IMR-90 (cell line): ENCODE data around the gene GDF10. TPM values are rescaled to one million over a fixed set of nuclear protein-coding genes. Genes with fewer than 3 reads are reported as not detected.

Source experiments
- ATAC-seq: fragments of 200-7000 bp; cut with Tn5 transposase; 2 replicates; pipeline ENCODE4 v1.9.1; 2020; ENCODE audit warnings: low read depth, mild to moderate bottlenecking, moderate library complexity
- BruUV-seq: library from RNA; stranded (reverse); fragments of 400-500 nt; replicated peaks from 2 replicates; lab custom pipeline; 2021; lab: Mats Ljungman, UMichigan
- CTCF ChIA-PET: fragments of 300-600 bp; formaldehyde crosslinking; extraction: SDS; loops from one replicate; lab custom pipeline; 2021; ENCODE audit warnings: antibody characterized with exemption; lab: Yijun Ruan, JAX
- POLR2A ChIA-PET: fragments of 300-600 bp; sonication (Branson Sonifier 250); formaldehyde crosslinking; loops from one replicate; lab custom pipeline; 2022; ENCODE audit warnings: antibody characterized with exemption; ENCODE audit not compliant: unreplicated experiment; lab: Charles Lee
- DNase-seq: peaks from one replicate; pipeline ENCODE4 v3.0.0; 2013
- H2AFZ ChIP-seq: replicated peaks from 2 replicates; pipeline ENCODE3; 2013; ENCODE audit warnings: low read length, mild to moderate bottlenecking; ENCODE audit not compliant: poor library complexity
- H2AK5ac ChIP-seq: 2 replicates; pipeline ENCODE4 v1.6.1; 2013; ENCODE audit warnings: low read depth, low read length, inconsistent platforms
- H2AK9ac ChIP-seq: replicated peaks from 2 replicates; pipeline ENCODE3; 2013; ENCODE audit warnings: mild to moderate bottlenecking, low read depth, low read length, moderate library complexity; ENCODE audit not compliant: poor library complexity
- H2BK120ac ChIP-seq: 2 replicates; pipeline ENCODE4 v1.6.1; 2013; ENCODE audit warnings: low read depth, low read length, inconsistent platforms
- H2BK15ac ChIP-seq: 3 replicates; pipeline ENCODE4 v1.6.1; 2013; ENCODE audit warnings: low read depth, low read length, inconsistent platforms
- H2BK20ac ChIP-seq: 2 replicates; pipeline ENCODE4 v1.6.1; 2013; ENCODE audit warnings: low read depth, mild to moderate bottlenecking, inconsistent platforms, low read length, moderate library complexity
- H2BK5ac ChIP-seq: 2 replicates; pipeline ENCODE4 v1.6.1; 2013; ENCODE audit warnings: mild to moderate bottlenecking, low read depth, low read length, inconsistent platforms; ENCODE audit not compliant: poor library complexity, severe bottlenecking
- H3K14ac ChIP-seq: replicated peaks from 2 replicates; pipeline ENCODE4 v1.6.1; 2013; ENCODE audit warnings: low read depth, low read length, inconsistent platforms
- H3K18ac ChIP-seq: 2 replicates; pipeline ENCODE4 v1.6.1; 2013; ENCODE audit warnings: low read depth, low read length, control low read depth
- H3K23ac ChIP-seq: 2 replicates; pipeline ENCODE4 v1.6.1; 2013; ENCODE audit warnings: low read depth, low read length, inconsistent platforms
- H3K27ac ChIP-seq: 2 replicates; pipeline ENCODE4 v1.5.1; 2013; ENCODE audit warnings: mild to moderate bottlenecking, control low read depth, low read length; ENCODE audit not compliant: insufficient read depth
- H3K27me3 ChIP-seq: 2 replicates; pipeline ENCODE4 v1.6.1; 2013; ENCODE audit warnings: low read length; ENCODE audit not compliant: control insufficient read depth, insufficient read depth
- H3K36me3 ChIP-seq: 2 replicates; pipeline ENCODE4 v1.6.1; 2013; ENCODE audit warnings: low read length, mixed read lengths; ENCODE audit not compliant: control insufficient read depth, insufficient read depth
- H3K4ac ChIP-seq: 2 replicates; pipeline ENCODE4 v1.6.1; 2013; ENCODE audit warnings: low read depth, low read length, inconsistent platforms
- H3K4me1 ChIP-seq: 2 replicates; pipeline ENCODE4 v1.6.1; 2013; ENCODE audit warnings: low read length, mixed read lengths; ENCODE audit not compliant: control insufficient read depth, insufficient read depth
- H3K4me2 ChIP-seq: 2 replicates; pipeline ENCODE4 v1.6.1; 2013; ENCODE audit warnings: low read depth, mild to moderate bottlenecking, control low read depth, low read length, moderate library complexity
- H3K4me3 ChIP-seq: 2 replicates; pipeline ENCODE4 v1.5.1; 2013; ENCODE audit warnings: low read depth, mild to moderate bottlenecking, control low read depth, low read length, moderate library complexity; ENCODE audit not compliant: insufficient read depth
- H3K56ac ChIP-seq: 2 replicates; pipeline ENCODE4 v1.6.1; 2013; ENCODE audit warnings: low read length, inconsistent platforms; ENCODE audit not compliant: insufficient read depth; ENCODE audit errors: extremely low read depth
- H3K79me1 ChIP-seq, 2 experiments: 2 replicates each; pipeline ENCODE4 v1.6.1; 2013; ENCODE audit warnings: low read length in 2 of 2, inconsistent platforms in 1 of 2, low read depth in 1 of 2
- H3K9ac ChIP-seq: 2 replicates; pipeline ENCODE4 v1.6.1; 2013; ENCODE audit warnings: low read depth, low read length, control low read depth
- H3K9me1 ChIP-seq: 2 replicates; pipeline ENCODE4 v1.6.1; 2013; ENCODE audit warnings: low read length, inconsistent platforms; ENCODE audit not compliant: insufficient read depth
- H3K9me3 ChIP-seq: 2 replicates; pipeline ENCODE4 v1.6.1; 2013; ENCODE audit warnings: low read length; ENCODE audit not compliant: control insufficient read depth, insufficient read depth
- H4K20me1 ChIP-seq: 2 replicates; pipeline ENCODE4 v1.6.1; 2013; ENCODE audit warnings: low read length, inconsistent platforms; ENCODE audit not compliant: insufficient read depth
- H4K5ac ChIP-seq: 2 replicates; pipeline ENCODE4 v1.6.1; 2013; ENCODE audit warnings: mild to moderate bottlenecking, low read depth, low read length, control low read depth
- H4K8ac ChIP-seq, 2 experiments: 2 replicates each; pipeline ENCODE4 v1.6.1; 2013; ENCODE audit warnings: low read depth in 2 of 2, low read length in 2 of 2, control low read depth in 1 of 2, inconsistent platforms in 1 of 2
- H4K91ac ChIP-seq: 2 replicates; pipeline ENCODE4 v1.6.1; 2013; ENCODE audit warnings: low read depth, low read length, inconsistent platforms; ENCODE audit not compliant: insufficient read depth
- BHLHE40 ChIP-seq: fragments of 150-350 bp; IDR thresholded peaks from 2 replicates; pipeline ENCODE4 v1.6.1; 2016; ENCODE audit warnings: mild to moderate bottlenecking, low read depth, low read length
- CEBPB ChIP-seq: IDR thresholded peaks from 2 replicates; pipeline ENCODE4 v1.6.1; 2012; ENCODE audit warnings: low read depth, low read length, improper control_type of control experiment
- CHD1 ChIP-seq: IDR thresholded peaks from 2 replicates; pipeline ENCODE4 v1.6.1; 2012; ENCODE audit warnings: low read depth, low read length, improper control_type of control experiment
- CTCF ChIP-seq: conservative IDR thresholded peaks from 2 replicates; pipeline ENCODE4 v1.5.1; 2012; ENCODE audit warnings: mild to moderate bottlenecking, low read depth, low read length, improper control_type of control experiment
- ELK1 ChIP-seq: fragments of 150-350 bp; IDR thresholded peaks from 2 replicates; pipeline ENCODE4 v1.6.1; 2016; ENCODE audit warnings: low read depth, mild to moderate bottlenecking, low read length, moderate library complexity, borderline replicate concordance
- FOS ChIP-seq: fragments of 150-350 bp; IDR thresholded peaks from 2 replicates; pipeline ENCODE4 v1.6.1; 2016; ENCODE audit warnings: low read depth, low read length
- MAFK ChIP-seq: IDR thresholded peaks from 2 replicates; pipeline ENCODE4 v1.6.1; 2012; ENCODE audit warnings: low read depth, low read length, improper control_type of control experiment
- MAZ ChIP-seq: IDR thresholded peaks from 2 replicates; pipeline ENCODE4 v1.6.1; 2012; ENCODE audit warnings: low read depth, mild to moderate bottlenecking, low read length, improper control_type of control experiment, moderate library complexity, borderline replicate concordance
- MXI1 ChIP-seq: IDR thresholded peaks from 2 replicates; pipeline ENCODE4 v1.6.1; 2012; ENCODE audit warnings: low read depth, mild to moderate bottlenecking, low read length, moderate library complexity, borderline replicate concordance
- NFE2L2 ChIP-seq: fragments of 150-350 bp; IDR thresholded peaks from 2 replicates; pipeline ENCODE4 v1.6.1; 2016; ENCODE audit warnings: low read depth, mild to moderate bottlenecking, low read length
- POLR2A ChIP-seq: IDR thresholded peaks from 2 replicates; pipeline ENCODE4 v1.6.1; 2012; ENCODE audit warnings: mild to moderate bottlenecking, low read depth, low read length
- RAD21 ChIP-seq: IDR thresholded peaks from 2 replicates; pipeline ENCODE4 v1.6.1; 2012; ENCODE audit warnings: low read length, improper control_type of control experiment
- RCOR1 ChIP-seq: IDR thresholded peaks from 2 replicates; pipeline ENCODE4 v1.6.1; 2012; ENCODE audit warnings: mild to moderate bottlenecking, low read length, improper control_type of control experiment; ENCODE audit not compliant: insufficient replicate concordance
- RFX5 ChIP-seq: IDR thresholded peaks from 2 replicates; pipeline ENCODE4 v1.8.0; 2012; ENCODE audit warnings: low read depth, mild to moderate bottlenecking, low read length, moderate library complexity
- SMC3 ChIP-seq: fragments of 150-350 bp; IDR thresholded peaks from 2 replicates; pipeline ENCODE4 v1.6.1; 2016; ENCODE audit warnings: low read depth, mild to moderate bottlenecking, antibody characterized with exemption, low read length, moderate library complexity
- USF2 ChIP-seq: fragments of 150-350 bp; IDR thresholded peaks from 2 replicates; pipeline ENCODE4 v1.6.1; 2017; ENCODE audit warnings: mild to moderate bottlenecking, antibody characterized with exemption, low read length, low read depth
- WGBS, 2 experiments: methylation state at CpG; one replicate each; pipeline versions ENCODE4 v1.1.5 to v1.1.7; 2013; ENCODE audit warnings: missing lambda C conversion rate in 2 of 2; ENCODE audit not compliant: insufficient read length in 1 of 2; ENCODE audit errors: extremely low coverage in 2 of 2; 5-methylcytosine and 5-hydroxymethylcytosine counted together
- dilution Hi-C: fragments of 300-500 bp; cut with HindIII; formaldehyde crosslinking; loops from one replicate; pipeline ENCODE4 v1.14.3; 2018; ENCODE audit warnings: low sequenced_read_pairs; ENCODE audit not compliant: unreplicated experiment
- in situ Hi-C: fragments of 300-500 bp; cut with MboI; formaldehyde crosslinking; loops from 3 replicates; pipeline ENCODE4 v1.14.3; 2019; ENCODE audit warnings: low sequenced_read_pairs, inconsistent platforms, mixed read lengths
- intact Hi-C: fragments of 100-400 bp; cut with micrococcal nuclease; formaldehyde crosslinking; loops from 2 replicates; pipeline ENCODE4 v1.10.0; 2022
- polyA plus RNA-seq, 3 experiments: library from polyadenylated mRNA; depleted of rRNA; stranded (reverse); fragments of >200 nt; gene quantifications; 2 replicates each; pipeline ENCODE4 v1.2.3, GENCODE V29; 2012; ENCODE audit warnings: low replicate concordance in 1 of 3
- total RNA-seq: library from RNA; depleted of rRNA; stranded (reverse); fragments of >200 nt; gene quantifications from 2 replicates; pipeline ENCODE4 v1.2.3, GENCODE V29; 2012

GDF10 gene
- total and polyA plus RNA-seq, 2 of the 4 experiments (the other 2 are of a cell fraction): 0.34 TPM; not detected in 1

- H3K18ac ChIP-seq: no peak overlapping the region
- H3K56ac ChIP-seq: no peak overlapping the region
- H3K27me3 ChIP-seq: peaks cover 8% of the 10 kb centered on the region
- H3K9me1 ChIP-seq: peaks cover under 1% of the 10 kb centered on the region; the same call in 1 of the 2 replicates
- DNase-seq (peak; percentile 31), ATAC-seq (peak; percentile 66)
- intact Hi-C loops: no loop called here
- TF ChIP-seq POLR2A (no peak), CEBPB (no peak), FOS (no peak), ELK1 (no peak), MAZ (no peak), MAFK (no peak), USF2 (no peak), CHD1 (no peak), BHLHE40 (no peak), RFX5 (no peak), NFE2L2 (no peak), MXI1 (no peak), SMC3 (no peak), CTCF (no peak), RAD21 (no peak), RCOR1 (no peak)
- in situ Hi-C loops: no loop called here
- H4K20me1 ChIP-seq: no peaks in the 10 kb centered on the region
- H3K4me3 ChIP-seq: no peak overlapping the region
- H2AK5ac ChIP-seq: no peak overlapping the region
- BruUV-seq: no TSS peak
- no peak overlapping the region for H2BK15ac ChIP-seq
- no peak overlapping the region for H3K23ac ChIP-seq
- H4K5ac ChIP-seq: no peak overlapping the region
- no CpG with 5 or more reads among the region's 3 CpGs for WGBS, 2 experiments
- no peak overlapping the region for H3K9ac ChIP-seq
- H3K4me2 ChIP-seq: no peak overlapping the region
- no peak overlapping the region for H2BK120ac ChIP-seq
- peaks cover 1% of the 10 kb centered on the region; the same call in 1 of the 2 replicates for H3K4me1 ChIP-seq
- H4K8ac ChIP-seq: no peak overlapping the region
- H3K79me1 ChIP-seq: no peaks in the 10 kb centered on the region
- no peak overlapping the region for H3K14ac ChIP-seq
- no peak overlapping the region for H4K91ac ChIP-seq
- H3K36me3 ChIP-seq: no peaks in the 10 kb centered on the region
- no peaks in the 10 kb centered on the region for H3K9me3 ChIP-seq
- no peak overlapping the region for H2BK20ac ChIP-seq
- H2BK5ac ChIP-seq: no peak overlapping the region
- H3K4ac ChIP-seq: no peak overlapping the region
- no peak overlapping the region for H3K27ac ChIP-seq
- dilution Hi-C loops: no loop called here
- POLR2A ChIA-PET: no interaction called here
- H2AFZ ChIP-seq: no peak overlapping the region
- no peak overlapping the region for H2AK9ac ChIP-seq
- CTCF ChIA-PET: no interaction called here
Observed at GRCh38 chr10:47332946-47333345, 32.9 kb downstream of the GDF10 start.
